ENCODE data around the gene IRF8. TPM values are rescaled to one million over a fixed set of nuclear protein-coding genes. Genes with fewer than 3 reads are reported as not detected.

IRF8 gene
- total and polyA plus RNA-seq, 7 donors: 3.5 to 74.0 (median 10.8) TPM

GRCh38 chr16:85970738-85971137 lies 71.8 kb downstream of the IRF8 start:
- H3K9me3 ChIP-seq: no peaks in the 10 kb centered on the region
- WGBS, 2 donors: 38 to 87% methylated on average over 3 of the region's 3 CpGs
- H3K4me3 ChIP-seq: no peak overlapping the region
- no peaks in the 10 kb centered on the region for H3K4me1 ChIP-seq
- intact Hi-C loops (cut with DNase I): no loop called here
- no peak overlapping the region for H3K27ac ChIP-seq
- H3K27me3 ChIP-seq: peaks cover 0 to 16% (median 0%) of the 10 kb centered on the region in 3 donors
- DNase-seq: no peak
- H3K36me3 ChIP-seq: no peaks in the 10 kb centered on the region
- TF ChIP-seq CTCF (IDR thresholded peaks at IDR 0.05) (no peak), POLR2AphosphoS5 (IDR thresholded peaks at IDR 0.05) (no peak), POLR2A (IDR thresholded peaks at IDR 0.05) (no peak), EP300 (IDR thresholded peaks at IDR 0.05) (no peak)

Small RNA genes lying within 50 kb of the gene (small RNA-seq; reads per million reads assigned to genes)
- 0 reads per million in 3 donors for gene MIR6774

Other genes with a start within 250 kb of the IRF8 start
- under 1 TPM in 3 of 4 donors, not detected in 1; 0.16 to 0.54 (median 0.36) TPM for gene GINS2, start 210.2 kb upstream of the IRF8 start, total RNA-seq
- gene GINS2, start 210.2 kb upstream of the IRF8 start, polyA plus RNA-seq: 1 to 10 TPM; 1.8 to 9.6 (median 5.3) TPM
- 1 to 10 TPM in 3 of 4 donors, not detected in 1; 1.1 to 8.3 (median 1.4) TPM for gene C16orf74, start 148.1 kb upstream of the IRF8 start, total RNA-seq
- gene C16orf74, start 148.1 kb upstream of the IRF8 start, polyA plus RNA-seq: 1 to 10 TPM in 2 of 3 donors, under 1 TPM in 1; 0.60 to 8.1 (median 1.4) TPM
- 10 to 100 TPM; 23.2 to 38.8 (median 28.9) TPM for gene EMC8, start 99.6 kb upstream of the IRF8 start, total RNA-seq
- 10 to 100 TPM; 13.8 to 23.7 (median 16.0) TPM for gene EMC8, start 99.6 kb upstream of the IRF8 start, polyA plus RNA-seq
- gene COX4I1, start 99.5 kb upstream of the IRF8 start, total RNA-seq: 100 to 1,000 TPM; 700 to 868 (median 716) TPM
- gene COX4I1, start 99.5 kb upstream of the IRF8 start, polyA plus RNA-seq: 1,000 to 10,000 TPM; 1,379 to 1,922 (median 1,756) TPM

All from sigmoid colon (tissue), 7 donors.